ENCODE data around the gene HTRA3.

The HTRA3 gene

DNA sequence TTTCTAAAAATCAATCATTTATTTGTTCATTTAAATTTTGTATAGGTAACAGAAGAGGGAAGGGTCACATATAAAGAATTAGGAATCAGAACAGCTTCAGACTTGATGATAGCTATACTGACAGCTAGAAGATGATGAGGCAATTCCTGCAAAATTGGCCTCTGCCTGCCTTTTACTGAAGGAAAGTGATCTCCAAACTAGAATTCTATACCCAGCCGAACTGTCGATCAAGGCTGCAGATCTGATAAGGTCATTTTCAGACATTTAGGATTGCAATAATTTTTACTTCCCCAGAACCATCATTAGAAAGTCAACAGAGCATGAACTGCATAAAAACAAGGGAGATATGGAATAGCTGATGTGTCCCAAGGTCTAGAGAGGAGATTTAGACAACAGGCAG is 66.3 kb downstream of the HTRA3 start:
- no peak for ATAC-seq

DNA sequence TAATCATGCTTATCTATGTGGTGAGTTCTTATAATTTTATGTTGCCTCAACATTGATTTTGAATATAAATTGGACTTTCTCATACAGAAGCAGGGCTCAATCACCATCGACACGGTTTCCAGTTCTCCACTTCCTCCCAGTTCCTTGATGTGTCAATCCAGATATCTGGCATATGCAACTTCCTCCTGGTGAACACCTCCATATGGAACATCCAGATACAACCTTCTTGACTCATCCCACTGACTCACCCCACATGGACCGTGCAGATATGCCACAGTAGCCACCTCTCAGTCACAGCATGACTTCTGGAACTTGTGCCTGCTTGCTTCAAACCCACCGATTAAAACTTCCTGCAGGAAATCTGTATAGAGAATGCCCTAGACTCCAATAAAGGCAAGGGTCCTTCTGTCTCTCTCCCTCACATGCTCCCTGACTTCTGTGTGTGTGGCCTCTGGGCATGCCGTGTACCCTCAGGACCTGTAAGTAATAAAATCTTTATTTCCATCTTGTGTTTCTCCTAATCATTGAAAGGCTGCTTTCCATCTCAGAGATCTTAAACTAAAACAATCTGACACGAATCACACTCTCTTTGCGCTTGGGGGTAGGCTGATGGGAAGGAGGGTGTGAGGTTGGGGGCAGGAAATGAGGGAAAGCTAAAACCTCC is 67.0 kb downstream of the HTRA3 start:
- ATAC-seq: no peak
- TF ChIP-seq ZNF8 (CRISPR knock-in tag; IDR thresholded peaks at IDR 0.05) (no peak), BACH2 (CRISPR knock-in tag; IDR thresholded peaks at IDR 0.05; ENCODE audit: borderline replicate concordance) (no peak), ZFP3 (CRISPR knock-in tag; IDR thresholded peaks at IDR 0.05) (no peak), ESRRG (CRISPR knock-in tag; IDR thresholded peaks at IDR 0.05) (no peak), PPARA (CRISPR knock-in tag; IDR thresholded peaks at IDR 0.05; ENCODE audit: borderline replicate concordance) (no peak), CSDC2 (CRISPR knock-in tag; IDR thresholded peaks at IDR 0.05) (no peak), TCF4 (CRISPR knock-in tag; IDR thresholded peaks at IDR 0.05; ENCODE audit: borderline replicate concordance) (no peak), ARNTL (CRISPR knock-in tag; IDR thresholded peaks at IDR 0.05; ENCODE audit: borderline replicate concordance, low read depth) (no peak)
- TF ChIP-seq, protein P1, sequence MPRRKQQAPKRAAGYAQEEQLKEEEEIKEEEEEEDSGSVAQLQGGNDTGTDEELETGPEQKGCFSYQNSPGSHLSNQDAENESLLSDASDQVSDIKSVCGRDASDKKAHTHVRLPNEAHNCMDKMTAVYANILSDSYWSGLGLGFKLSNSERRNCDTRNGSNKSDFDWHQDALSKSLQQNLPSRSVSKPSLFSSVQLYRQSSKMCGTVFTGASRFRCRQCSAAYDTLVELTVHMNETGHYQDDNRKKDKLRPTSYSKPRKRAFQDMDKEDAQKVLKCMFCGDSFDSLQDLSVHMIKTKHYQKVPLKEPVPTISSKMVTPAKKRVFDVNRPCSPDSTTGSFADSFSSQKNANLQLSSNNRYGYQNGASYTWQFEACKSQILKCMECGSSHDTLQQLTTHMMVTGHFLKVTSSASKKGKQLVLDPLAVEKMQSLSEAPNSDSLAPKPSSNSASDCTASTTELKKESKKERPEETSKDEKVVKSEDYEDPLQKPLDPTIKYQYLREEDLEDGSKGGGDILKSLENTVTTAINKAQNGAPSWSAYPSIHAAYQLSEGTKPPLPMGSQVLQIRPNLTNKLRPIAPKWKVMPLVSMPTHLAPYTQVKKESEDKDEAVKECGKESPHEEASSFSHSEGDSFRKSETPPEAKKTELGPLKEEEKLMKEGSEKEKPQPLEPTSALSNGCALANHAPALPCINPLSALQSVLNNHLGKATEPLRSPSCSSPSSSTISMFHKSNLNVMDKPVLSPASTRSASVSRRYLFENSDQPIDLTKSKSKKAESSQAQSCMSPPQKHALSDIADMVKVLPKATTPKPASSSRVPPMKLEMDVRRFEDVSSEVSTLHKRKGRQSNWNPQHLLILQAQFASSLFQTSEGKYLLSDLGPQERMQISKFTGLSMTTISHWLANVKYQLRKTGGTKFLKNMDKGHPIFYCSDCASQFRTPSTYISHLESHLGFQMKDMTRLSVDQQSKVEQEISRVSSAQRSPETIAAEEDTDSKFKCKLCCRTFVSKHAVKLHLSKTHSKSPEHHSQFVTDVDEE (CRISPR knock-in tag; IDR thresholded peaks at IDR 0.05): no peak
- TF ChIP-seq, protein P2, sequence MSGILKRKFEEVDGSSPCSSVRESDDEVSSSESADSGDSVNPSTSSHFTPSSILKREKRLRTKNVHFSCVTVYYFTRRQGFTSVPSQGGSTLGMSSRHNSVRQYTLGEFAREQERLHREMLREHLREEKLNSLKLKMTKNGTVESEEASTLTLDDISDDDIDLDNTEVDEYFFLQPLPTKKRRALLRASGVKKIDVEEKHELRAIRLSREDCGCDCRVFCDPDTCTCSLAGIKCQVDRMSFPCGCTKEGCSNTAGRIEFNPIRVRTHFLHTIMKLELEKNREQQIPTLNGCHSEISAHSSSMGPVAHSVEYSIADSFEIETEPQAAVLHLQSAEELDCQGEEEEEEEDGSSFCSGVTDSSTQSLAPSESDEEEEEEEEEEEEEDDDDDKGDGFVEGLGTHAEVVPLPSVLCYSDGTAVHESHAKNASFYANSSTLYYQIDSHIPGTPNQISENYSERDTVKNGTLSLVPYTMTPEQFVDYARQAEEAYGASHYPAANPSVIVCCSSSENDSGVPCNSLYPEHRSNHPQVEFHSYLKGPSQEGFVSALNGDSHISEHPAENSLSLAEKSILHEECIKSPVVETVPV (CRISPR knock-in tag; IDR thresholded peaks at IDR 0.05): no peak

More for the DNA sequence above, 66.3 kb downstream of the HTRA3 start:
- TF ChIP-seq TOX (CRISPR knock-in tag; IDR thresholded peaks at IDR 0.05; ENCODE audit: borderline replicate concordance) (no peak), RARB (CRISPR knock-in tag; IDR thresholded peaks at IDR 0.05) (no peak), ZNF8 (CRISPR knock-in tag; IDR thresholded peaks at IDR 0.05) (no peak), SNAI2 (CRISPR knock-in tag; IDR thresholded peaks at IDR 0.05) (no peak), TCF4 (CRISPR knock-in tag; IDR thresholded peaks at IDR 0.05; ENCODE audit: borderline replicate concordance) (no peak), ZC3H10 (CRISPR knock-in tag; IDR thresholded peaks at IDR 0.05) (no peak), PPARA (CRISPR knock-in tag; IDR thresholded peaks at IDR 0.05; ENCODE audit: borderline replicate concordance) (no peak), ZFP30 (CRISPR knock-in tag; IDR thresholded peaks at IDR 0.05) (no peak), ESRRG (CRISPR knock-in tag; IDR thresholded peaks at IDR 0.05) (no peak), ZNF565 (CRISPR knock-in tag; conservative IDR thresholded peaks at IDR 0.05; ENCODE audit: low read depth) (no peak), OSR1 (CRISPR knock-in tag; IDR thresholded peaks at IDR 0.05) (no peak), ISL1 (CRISPR knock-in tag; IDR thresholded peaks at IDR 0.05) (no peak), ARNTL (CRISPR knock-in tag; IDR thresholded peaks at IDR 0.05; ENCODE audit: borderline replicate concordance, low read depth) (no peak)
- TF ChIP-seq, protein P3, sequence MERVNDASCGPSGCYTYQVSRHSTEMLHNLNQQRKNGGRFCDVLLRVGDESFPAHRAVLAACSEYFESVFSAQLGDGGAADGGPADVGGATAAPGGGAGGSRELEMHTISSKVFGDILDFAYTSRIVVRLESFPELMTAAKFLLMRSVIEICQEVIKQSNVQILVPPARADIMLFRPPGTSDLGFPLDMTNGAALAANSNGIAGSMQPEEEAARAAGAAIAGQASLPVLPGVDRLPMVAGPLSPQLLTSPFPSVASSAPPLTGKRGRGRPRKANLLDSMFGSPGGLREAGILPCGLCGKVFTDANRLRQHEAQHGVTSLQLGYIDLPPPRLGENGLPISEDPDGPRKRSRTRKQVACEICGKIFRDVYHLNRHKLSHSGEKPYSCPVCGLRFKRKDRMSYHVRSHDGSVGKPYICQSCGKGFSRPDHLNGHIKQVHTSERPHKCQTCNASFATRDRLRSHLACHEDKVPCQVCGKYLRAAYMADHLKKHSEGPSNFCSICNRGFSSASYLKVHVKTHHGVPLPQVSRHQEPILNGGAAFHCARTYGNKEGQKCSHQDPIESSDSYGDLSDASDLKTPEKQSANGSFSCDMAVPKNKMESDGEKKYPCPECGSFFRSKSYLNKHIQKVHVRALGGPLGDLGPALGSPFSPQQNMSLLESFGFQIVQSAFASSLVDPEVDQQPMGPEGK (CRISPR knock-in tag; IDR thresholded peaks at IDR 0.05; ENCODE audit: borderline replicate concordance): no peak
- TF ChIP-seq, protein P4, sequence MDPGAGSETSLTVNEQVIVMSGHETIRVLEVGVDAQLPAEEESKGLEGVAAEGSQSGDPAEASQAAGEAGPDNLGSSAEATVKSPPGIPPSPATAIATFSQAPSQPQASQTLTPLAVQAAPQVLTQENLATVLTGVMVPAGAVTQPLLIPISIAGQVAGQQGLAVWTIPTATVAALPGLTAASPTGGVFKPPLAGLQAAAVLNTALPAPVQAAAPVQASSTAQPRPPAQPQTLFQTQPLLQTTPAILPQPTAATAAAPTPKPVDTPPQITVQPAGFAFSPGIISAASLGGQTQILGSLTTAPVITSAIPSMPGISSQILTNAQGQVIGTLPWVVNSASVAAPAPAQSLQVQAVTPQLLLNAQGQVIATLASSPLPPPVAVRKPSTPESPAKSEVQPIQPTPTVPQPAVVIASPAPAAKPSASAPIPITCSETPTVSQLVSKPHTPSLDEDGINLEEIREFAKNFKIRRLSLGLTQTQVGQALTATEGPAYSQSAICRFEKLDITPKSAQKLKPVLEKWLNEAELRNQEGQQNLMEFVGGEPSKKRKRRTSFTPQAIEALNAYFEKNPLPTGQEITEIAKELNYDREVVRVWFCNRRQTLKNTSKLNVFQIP (CRISPR knock-in tag; IDR thresholded peaks at IDR 0.05; ENCODE audit: borderline replicate concordance, low read depth): no peak
- TF ChIP-seq, protein P1 (CRISPR knock-in tag; IDR thresholded peaks at IDR 0.05): no peak

Data from SK-N-SH treated with all-trans-retinoic acid at 6 μM for 48 hours (cell line).